A172 (cell line): ENCODE results near the gene EYS. TPM values are rescaled to one million over a fixed set of nuclear protein-coding genes. Genes with fewer than 3 reads are reported as not detected.
A peak's percentile ranks its signal among the peaks of the same experiment; 100 is the strongest.

Experiments used
- DNase-seq: peaks from one replicate; pipeline ENCODE4 v3.0.0-alpha.2; 2015; ENCODE audit warnings: low spot score
- total RNA-seq: library from RNA; depleted of rRNA; stranded (reverse); fragments of >200 nt; shearing (Covaris generic); gene quantifications from 2 replicates; pipeline ENCODE4 v1.2.3, GENCODE V29; 2014

Gene EYS
- total RNA-seq, 1 experiment from 2014 or later, result 0.24 TPM

DNA sequence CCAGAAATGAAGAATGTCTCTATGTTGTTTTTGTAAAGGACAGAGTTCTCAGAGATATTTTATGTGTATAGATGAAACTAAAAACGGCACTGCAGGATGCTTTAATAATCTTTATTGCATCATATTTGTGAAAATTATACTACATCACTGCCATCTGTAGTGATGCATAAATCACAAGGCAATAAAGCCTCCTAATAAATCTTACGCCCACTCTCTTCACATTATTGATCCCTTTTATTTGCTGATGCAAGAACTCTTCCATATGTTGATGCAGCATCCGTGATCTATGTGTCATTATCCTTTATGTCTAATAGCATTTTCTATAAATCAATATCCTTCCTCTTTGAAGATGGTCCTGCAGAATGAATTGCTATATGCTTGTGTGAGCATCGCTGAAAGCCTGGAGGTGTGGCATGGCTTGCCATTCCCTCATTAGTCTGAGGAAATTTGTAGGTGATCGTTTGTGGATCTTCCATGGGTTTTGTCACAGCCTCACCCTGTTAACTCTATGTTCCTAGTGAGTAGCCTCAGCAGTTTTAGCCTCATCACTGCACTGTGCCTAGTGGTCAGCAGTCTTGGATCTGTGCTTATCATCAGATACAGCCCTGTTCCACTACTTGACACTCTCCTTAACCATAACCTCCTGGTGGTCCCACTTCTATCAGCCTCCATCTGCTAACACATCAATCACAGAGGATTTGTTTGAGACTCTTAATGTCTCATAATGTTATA lies 983.5 kb downstream of the EYS start:
- DNase-seq, result no peak

DNA sequence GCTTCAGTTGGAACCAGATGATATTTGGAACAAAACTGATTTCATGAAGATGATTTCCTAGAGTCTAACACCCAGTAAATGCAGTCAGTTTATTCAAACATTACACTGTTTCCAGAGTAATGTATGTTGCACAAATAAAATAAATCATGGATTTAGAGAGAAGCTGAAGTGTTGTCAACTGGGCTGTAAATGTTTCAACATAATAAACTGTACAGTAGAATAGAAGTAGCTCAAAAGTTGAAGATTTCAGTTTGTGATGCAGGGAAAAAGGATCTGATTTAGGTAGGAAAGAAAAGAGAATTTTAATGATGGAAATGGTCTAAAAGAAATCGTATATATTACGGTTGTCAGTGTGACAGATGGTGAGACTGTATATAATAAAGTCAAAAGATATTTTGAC lies 985.2 kb downstream of the EYS start:
- DNase-seq, result no peak

DNA sequence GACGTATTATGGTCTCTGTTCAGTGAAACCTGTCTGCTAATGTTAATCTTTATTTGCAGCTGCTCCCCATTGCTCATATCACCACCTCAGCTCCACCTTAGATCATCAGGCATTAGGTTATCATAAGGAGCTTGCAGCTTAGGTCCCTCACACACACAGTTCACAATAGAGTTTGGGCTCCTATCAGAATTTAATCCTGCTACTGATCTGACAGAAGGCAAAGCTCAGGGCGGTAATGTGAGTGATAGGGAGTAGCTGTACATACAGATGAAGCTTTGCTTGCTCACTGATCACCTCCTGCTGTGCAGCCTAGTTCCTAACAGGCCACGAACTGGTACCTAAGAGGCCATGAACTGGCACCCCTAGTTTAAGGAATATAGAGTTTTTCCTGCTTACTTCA lies 989.7 kb downstream of the EYS start:
- DNase-seq, result no peak

DNA sequence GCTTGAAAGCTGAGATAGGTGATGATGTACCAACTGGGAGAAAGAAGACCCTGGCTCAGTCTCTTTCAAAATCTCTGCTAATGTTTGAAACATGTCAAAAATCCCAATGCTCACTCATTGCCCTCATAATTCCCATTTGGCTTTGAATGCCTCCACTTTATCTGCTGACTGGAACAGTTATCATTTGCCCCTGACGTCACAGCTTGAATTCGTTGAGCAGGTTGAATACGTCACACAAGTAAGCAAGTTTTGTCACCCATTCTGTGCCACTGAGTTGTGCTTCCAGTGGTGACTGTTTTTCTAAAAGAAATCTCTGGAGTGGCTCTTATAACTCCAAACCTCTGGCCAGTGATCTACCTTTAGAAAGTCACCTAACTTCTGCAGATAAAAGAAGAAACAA lies 991.4 kb downstream of the EYS start:
- DNase-seq, result no peak

DNA sequence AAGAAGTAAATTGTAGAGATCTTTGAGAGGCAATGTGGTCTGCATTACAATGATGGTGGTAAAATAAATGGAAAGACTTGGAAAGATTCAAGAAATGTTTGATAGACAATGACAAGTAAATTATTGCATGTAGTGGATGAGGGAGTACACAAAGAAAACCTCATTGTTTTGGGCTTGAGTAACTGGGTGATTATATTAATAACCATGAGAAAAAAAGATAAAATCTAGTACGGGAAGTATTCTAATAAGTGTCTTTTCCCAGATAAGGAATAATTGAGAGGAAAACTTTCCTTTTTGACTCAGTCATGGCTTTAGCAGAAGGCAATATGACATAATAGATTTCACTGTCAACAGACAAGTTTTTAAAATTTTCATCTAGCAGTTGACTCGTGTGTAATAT lies 993.0 kb downstream of the EYS start:
- DNase-seq, result no peak

DNA sequence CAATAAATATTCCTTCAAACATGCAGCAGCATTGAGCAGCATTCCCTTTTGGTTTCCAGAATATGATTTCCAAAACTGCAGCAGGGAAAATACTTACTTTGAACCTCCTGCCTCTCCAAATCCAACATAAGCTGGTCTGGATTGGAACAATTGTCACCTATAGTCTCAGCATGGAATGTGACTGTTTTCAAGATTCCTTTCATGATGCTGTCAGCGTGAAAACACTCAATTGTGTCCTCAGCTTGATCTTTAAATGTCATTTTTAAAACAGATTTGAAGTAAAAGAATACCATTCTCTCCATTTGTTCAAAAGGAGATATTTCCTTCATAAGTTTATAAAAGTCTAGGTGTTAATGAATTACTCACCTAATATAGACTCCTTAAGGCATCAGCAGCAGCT lies 993.9 kb downstream of the EYS start:
- DNase-seq, result no peak

DNA sequence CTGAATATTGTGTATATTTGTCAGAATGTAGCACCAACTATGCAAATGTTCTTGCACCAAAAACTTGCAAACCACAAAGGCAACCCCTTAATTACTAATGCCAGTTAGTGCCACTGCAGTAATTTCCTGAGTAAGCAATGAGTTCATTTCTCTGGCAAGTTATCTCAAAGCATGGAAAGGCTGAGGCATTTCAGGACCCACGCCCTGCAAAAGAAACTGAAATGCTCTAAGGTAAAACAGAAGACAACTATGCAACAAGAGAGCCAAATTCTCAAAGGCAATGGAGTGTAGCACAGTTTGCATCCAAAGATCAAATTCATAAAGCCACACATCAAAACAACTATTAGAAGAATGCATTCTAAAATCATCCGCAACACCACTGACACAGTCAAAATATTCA lies 994.4 kb downstream of the EYS start:
- DNase-seq, result no peak

DNA sequence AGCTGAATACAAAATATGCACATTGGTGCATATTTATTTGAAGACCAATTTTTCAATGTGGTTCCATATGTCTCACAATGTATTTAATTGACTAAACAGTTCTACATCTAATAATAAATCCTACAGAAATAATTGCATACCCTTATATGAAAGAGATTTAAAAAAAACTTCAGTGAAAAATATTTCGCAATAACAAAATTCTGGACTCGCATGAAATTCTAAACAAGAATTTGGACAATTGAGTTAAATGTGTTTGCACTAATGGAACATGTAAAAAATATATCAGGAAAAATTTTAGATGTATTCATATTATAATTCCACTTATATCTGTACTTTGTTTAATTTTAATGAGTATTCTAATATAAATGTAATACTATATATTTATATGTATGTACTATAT lies 1003.1 kb downstream of the EYS start:
- no peak for DNase-seq

DNA sequence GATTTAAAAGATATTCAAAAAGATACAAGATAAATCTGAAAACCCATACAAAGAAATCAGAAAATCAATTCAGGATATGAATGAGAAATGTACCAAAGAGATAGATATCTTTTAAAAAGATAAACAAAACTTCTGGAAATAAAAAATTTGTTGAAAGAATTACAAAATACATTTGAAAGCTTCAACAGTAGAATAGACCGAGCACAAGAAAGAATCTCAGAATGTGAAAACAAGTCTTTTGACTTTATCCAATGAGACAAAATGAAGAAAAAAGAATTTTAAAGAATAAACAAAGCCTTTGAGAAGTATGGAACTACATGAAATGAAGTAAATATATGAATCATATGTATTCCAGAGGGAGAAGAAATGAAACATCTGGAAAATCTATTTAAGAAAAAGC lies 1011.0 kb downstream of the EYS start:
- no peak for DNase-seq

DNA sequence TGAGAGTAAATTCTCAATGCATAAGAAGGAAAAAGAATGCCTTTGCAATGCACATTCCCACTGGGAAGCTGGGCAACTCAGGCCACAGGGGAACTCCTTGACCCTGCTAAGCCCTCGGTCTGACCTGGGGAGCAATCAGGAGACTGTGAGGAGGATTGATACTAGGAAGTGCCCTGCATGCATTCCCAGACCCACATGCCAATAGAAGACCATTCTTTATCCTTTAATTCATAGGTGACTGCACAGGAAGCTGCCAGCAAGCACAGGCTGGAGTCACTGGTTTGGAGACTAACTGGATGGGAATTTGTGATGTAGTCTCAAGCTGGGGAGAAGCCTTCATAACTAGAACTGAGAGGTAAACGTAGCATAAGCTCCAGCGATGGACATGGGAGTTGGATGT lies 1012.7 kb downstream of the EYS start:
- DNase-seq, result no peak

DNA sequence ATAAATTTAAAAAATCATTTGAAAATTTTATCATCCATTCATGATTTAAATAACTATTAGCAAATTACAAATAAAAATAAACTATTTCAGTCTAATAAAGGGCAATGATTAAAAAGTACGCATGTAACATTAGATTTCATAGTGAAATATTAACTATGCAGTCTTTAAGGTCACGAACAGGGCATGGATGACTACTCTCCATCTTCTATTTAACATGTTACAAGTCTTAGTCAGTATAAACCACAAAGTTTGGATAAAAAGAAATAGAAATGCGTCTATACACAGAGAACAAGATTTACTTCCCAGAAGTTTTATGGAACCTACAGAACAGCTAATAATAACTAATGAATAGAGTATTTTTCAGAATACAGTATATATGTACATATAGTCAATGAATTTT lies 1016.0 kb downstream of the EYS start:
- no peak for DNase-seq

DNA sequence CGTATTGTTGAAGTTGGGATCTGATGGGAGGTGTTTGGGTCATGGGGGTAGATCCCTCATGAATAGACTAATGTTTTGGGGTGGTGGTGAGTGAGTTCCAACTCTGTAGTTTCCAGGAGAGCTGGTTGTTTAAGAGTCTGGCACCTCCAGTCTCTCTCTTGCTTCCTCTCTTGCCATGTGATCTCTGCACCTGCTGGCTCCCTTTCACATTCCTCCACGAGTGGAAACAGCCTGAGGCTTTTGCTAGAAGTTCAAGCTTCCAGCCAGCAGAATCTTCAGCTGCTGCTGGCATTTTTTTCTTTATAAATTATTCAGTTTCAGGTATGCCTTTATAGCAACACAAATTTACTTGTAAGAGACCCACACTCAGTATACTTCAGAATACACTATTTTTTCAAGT lies 1021.6 kb downstream of the EYS start:
- DNase-seq, result no peak

DNA sequence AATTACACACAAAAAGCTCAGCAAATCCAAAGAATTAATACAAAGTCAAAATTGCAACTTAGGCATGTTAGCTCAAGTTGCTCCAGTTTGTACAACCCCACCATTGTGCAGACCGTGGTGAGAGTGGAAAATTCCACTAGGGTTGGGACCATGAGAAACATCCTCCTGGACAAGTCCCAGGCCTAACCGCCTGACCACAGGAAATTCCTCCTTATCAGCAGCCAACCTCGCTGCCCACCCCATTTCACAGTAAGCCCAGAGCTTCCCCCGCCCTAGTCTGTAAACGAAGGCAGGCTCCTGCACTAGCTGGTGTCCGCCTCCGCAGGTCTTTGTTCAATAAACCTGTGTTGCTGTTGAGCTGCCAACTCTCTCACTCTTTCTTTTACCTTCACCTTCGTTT lies 1023.3 kb downstream of the EYS start:
- DNase-seq, result peak; percentile 77

DNA sequence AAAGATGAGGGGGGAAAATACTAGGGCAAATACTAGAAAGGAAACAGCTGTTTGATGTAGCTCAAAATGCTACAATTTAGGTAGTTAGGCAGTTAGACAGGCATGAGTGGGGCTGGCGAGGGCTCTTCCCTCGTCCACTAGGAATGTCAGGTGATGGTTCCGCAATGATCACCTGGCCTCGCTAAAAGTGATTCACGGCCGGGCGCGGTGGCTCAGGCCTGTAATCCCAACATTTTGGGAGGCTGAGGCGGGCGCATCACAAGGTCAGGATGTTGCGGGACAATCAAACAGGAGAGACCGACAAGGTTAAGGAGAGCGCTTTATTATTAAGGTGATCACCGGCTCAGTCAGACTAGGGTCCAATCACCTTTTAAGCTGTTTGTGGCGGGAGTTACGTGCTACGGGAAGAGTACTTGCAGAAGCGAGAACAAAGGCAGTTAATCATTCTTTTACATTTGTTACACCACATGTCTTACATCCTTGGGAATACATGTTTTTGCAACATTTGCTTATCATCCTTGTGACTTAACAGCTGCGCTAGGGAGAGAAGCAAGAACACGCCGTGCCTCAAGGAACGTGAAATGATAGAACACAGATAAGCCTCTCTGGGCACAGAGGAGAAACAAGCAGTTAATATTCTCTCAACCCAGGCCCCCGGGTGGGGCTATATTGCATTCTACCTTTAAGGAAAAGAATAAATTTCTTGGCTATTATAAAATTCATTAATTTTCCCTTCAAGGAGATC lies 1025.4 kb downstream of the EYS start:
- no peak for DNase-seq

DNA sequence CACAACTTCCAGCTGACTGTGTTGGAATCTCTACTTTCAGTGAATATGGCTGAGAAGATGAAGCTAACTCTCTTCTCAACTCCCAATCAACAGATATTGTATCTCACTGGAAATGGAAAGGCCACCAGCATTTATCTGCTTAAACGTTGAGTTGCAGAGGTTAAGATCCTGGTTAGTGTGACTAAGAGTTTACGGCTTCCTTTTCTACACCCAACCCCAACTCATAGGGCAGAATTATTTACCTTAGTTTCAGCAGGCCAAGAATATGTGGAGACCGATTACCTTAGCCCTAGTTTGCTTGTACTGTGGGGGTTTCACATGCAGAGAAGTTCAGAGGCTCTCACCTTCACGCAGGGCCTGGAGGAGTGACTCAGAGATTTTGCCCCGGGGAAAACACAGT lies 1026.6 kb downstream of the EYS start:
- peak; percentile 22 for DNase-seq

DNA sequence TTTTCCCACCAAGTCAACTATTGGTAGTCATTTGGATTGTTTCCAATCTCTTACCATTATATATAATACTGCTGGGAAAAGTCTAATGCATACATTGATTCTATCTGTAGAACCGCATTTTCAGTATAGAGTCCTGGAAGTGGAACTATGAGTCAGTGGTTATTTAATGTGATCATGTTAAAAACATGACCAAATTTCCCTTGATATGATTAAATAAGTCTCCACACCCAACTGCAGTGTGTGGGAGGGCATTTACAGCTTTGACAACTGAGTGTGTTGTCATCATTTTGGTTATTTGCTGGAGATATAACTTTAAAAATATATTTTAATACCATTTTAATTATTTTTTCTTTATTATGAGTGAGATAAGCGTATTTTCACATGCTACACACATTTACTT lies 1027.6 kb downstream of the EYS start:
- no peak for DNase-seq

DNA sequence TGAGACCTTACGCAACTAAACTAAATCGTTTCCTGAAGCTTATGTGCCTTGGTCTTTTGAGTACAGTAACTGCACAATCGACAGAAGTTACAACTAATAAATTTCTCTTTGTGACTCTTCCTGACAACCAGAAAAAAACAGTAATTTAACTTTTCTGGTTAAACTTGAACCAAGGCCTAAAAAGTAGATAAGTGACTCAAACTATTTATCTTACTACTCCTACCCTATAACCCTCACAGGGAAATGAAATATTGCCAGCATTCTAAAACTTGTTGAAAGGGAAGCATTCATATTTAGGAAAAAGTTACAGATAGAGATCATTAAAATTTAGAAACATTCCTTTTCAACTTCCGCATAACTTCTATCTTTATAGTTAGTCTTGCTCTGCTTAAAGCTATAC lies 1034.4 kb downstream of the EYS start:
- no peak for DNase-seq

DNA sequence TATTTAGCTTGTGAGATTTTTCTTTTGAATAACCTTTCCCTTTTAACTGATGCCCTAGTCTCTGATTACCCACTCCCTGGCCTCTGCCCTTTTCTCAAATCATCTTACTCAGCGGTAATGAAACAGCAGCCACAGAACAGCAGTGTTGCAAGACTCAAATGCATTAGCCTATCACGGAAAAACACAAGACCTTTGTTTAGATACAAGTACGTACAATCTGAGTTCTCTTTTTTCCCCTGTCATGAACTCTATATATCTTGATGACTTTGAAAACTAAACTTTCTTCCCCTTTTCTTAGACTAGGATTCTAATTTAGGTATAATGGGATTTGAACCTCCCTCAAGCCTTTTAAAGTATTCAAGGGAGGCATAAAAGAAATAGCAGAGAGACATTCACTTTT lies 1034.9 kb downstream of the EYS start:
- no peak for DNase-seq

DNA sequence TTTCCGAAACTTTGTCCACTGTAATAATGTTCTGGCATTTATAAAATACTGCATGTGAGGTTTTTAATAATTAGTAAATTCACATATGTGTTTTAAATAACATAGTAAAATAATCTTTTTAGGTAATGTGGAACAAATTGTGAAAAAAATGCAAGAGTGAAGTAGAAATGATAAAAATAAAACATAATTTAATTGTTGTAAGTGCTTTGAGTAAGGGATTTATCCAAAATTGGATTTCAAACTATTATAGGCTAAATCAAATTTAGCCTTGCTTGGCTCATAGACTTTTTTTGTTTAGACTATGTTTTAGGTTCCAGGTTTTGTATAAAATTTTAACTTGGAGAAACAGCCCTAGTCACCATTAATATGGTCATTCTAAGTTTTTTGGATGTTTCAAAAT lies 1041.9 kb downstream of the EYS start:
- no peak for DNase-seq

DNA sequence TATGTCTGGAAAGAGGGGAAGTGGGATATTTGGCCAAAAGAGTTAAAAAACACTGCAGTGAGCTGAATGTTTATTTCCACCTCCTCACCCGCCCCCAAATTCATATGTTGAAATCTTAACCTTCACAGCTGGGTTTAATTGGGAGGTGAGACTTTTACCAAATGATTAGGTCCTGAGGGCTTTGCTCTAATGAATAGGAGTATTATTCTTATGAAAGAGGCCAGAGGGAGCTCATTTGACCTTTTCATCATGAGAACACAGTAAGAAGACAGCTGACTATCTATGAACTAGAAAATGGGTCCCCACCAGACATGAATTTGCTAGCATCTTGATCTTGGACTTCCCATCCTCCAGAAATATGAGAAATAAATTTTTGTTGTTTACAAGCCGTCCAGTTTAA lies 1042.5 kb downstream of the EYS start:
- no peak for DNase-seq

DNA sequence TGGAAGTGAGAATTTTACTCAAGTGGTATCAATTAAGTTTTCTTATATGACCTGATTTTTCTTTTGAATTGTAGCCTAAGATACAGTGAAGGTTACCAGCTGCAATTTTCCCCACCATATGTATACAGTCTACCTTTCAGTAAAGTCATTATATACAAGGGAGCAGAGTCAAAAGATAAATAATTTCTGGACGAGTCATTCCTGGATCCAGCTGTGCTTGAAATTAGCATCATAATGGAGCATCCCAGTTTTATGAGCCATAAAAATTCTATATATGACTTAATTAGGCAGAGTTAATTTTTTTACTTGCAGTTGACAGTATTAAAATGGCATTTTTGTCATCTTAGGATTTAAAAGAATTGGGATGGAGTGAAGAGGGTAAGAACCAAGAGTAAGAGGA lies 1063.0 kb downstream of the EYS start:
- no peak for DNase-seq

DNA sequence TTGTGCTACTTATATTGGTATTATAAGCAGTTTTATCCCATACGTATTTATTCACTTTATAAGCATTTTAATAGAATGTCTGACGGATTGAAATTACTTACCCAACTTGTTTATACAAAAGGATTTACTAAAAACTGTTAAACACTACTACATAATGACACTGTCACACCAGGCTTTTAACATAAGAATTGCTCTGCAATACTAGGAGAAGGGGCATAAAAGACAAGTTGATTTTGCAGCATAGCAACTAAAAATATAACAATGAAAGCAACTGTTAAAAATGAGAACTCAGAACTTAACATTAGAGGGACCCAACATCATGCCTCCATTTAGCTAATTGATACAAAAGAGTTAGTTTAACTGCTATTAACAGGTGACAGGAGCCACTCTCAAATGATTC lies 1076.1 kb downstream of the EYS start:
- DNase-seq, result no peak

DNA sequence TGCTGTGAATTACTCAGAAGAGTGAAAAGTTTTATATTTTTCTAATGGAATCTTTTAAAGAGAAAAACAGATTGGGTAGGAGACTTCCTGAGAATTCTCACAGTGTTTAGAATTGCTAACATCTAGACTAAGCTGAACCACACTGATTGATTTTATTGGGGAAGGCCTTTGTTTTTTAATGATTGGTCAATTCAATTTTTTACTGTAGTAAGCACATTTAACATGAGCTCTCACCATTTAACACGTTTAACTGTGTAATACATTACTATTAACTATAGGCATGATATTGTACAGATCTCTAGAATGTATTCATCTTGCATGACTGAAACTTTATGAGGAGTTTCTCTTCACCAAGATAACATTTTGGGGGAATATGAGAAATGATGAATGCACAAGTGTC lies 1084.1 kb downstream of the EYS start:
- DNase-seq, result no peak

DNA sequence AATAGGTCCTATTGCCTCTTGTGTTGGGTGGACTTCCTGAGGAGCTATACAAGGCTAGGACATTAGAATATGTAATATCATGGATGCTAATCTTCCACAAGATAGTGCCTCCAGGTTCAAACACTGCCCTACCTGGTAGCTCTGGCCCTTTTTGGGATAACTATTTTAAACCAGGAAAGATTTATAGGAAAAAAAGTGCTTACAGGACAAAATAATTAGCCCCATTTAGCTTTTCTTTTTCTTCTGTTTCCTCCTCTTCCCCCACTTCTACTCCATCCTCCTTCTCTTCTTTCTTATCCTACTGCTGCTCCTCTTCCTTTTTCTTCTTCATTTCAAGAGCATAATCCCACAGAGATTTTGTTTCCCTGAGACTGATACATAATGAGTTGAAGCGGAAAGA lies 1104.0 kb downstream of the EYS start:
- DNase-seq, result no peak
